GM12892 (cell line): ENCODE results near the gene DTNBP1.

ENCODE experiments used
- DNase-seq: peaks from one replicate; pipeline ENCODE4 v3.0.0; 2011; ENCODE audit not compliant: insufficient read length
- FAIRE-seq: peaks from 2 replicates; lab custom pipeline; 2011; peaks lifted over from hg19 to GRCh38; lab: Jason Lieb, UNC
- POLR2A ChIP-seq: IDR thresholded peaks from 2 replicates; pipeline ENCODE4 v1.6.1; 2011; ENCODE audit warnings: low read depth, low read length, control low read depth
- POLR2AphosphoS5 ChIP-seq: IDR thresholded peaks from 2 replicates; pipeline ENCODE4 v1.6.1; 2011; ENCODE audit warnings: low read depth, low read length, control low read depth
- TAF1 ChIP-seq: IDR thresholded peaks from 2 replicates; pipeline ENCODE4 v1.6.1; 2011; ENCODE audit warnings: low read depth, mild to moderate bottlenecking, control low read depth, low read length, borderline replicate concordance

DTNBP1 gene

DNA sequence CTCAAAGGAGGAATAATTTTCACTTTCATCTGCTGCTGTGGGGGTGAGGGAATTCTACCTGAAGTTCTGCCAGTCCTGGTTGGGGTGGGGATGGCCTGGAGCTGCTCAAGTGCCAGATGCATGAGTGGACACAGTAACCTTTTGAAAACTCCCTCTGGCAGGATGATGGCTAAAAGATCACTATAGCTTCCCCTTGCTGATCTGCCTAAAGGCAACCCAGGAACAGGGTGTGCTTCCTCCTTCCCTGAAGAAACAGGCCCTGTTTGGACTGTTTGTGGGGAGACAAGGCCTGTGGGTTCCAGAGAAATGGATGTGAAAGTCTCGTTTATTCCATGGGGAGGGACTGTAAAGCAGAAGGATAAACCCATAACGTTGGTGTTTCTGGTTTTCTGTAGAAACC lies 176.9 kb downstream of the DTNBP1 start:
- TF ChIP-seq POLR2A (no peak), TAF1 (no peak), POLR2AphosphoS5 (no peak)
- FAIRE-seq = no peak
- DNase-seq = no peak

DNA sequence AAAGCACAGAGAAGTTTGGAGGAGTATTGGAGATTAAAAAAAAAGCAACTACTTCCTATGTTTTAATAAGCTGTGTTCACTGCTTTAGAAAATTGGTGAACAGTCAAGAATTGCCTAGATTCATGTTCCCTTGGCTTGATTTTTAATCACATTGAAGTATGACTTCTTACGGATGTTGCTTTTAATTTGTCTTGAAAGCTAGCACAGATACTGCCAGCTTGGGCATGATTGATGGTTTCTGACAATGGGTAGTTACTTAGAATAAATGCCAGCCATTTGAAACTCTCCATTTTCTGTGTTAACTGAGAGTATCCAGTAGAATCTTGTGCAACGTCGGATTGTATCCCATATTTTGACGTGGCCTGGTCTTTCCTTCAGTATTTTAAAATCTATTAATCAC lies 178.0 kb downstream of the DTNBP1 start:
- TF ChIP-seq POLR2A (no peak), POLR2AphosphoS5 (no peak), TAF1 (no peak)
- no peak for FAIRE-seq
- DNase-seq = no peak

DNA sequence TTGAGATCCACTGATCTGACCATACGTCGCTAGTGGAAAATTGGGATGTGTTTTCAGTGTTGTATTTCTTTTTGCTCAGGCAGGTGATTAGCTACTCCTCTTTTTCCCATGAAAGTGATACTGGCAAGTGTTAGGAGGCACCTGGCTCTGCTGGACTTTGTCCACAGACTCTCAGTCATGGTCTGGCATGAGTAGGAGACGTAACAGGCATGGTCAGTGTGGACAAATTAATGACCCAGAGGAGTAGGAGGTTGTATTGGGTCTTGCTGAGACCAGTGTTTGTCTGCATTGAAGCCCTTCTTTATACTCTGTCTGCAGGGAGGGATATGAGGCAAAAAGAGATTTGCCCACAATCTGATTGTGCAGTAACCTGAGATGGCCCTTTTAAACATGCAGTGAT lies 178.7 kb downstream of the DTNBP1 start:
- no peak for DNase-seq
- TF ChIP-seq POLR2A (no peak), POLR2AphosphoS5 (no peak), TAF1 (no peak)
- no peak for FAIRE-seq

DNA sequence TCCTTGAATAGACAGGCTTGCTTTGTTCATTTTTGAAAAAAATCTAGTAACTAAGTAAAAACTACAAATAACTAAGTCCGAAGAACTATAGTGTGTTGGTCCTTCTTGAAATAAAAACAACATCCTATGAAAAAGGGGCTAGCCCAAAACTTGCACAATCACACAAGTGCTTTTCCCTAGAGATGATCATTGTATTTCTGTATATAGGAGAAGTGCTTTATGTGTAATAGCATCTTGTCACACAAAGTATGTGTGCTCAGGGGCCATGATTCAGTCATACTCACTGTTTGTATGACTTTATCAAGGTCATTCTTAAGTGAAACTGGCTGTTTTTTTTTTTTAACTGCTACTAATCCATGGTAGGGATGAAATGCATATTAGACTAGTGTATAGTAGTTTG lies 179.8 kb downstream of the DTNBP1 start:
- no peak for DNase-seq
- no peak for FAIRE-seq
- no peak for TF ChIP-seq POLR2AphosphoS5
- TF ChIP-seq POLR2A = no peak
- no peak for TF ChIP-seq TAF1

DNA sequence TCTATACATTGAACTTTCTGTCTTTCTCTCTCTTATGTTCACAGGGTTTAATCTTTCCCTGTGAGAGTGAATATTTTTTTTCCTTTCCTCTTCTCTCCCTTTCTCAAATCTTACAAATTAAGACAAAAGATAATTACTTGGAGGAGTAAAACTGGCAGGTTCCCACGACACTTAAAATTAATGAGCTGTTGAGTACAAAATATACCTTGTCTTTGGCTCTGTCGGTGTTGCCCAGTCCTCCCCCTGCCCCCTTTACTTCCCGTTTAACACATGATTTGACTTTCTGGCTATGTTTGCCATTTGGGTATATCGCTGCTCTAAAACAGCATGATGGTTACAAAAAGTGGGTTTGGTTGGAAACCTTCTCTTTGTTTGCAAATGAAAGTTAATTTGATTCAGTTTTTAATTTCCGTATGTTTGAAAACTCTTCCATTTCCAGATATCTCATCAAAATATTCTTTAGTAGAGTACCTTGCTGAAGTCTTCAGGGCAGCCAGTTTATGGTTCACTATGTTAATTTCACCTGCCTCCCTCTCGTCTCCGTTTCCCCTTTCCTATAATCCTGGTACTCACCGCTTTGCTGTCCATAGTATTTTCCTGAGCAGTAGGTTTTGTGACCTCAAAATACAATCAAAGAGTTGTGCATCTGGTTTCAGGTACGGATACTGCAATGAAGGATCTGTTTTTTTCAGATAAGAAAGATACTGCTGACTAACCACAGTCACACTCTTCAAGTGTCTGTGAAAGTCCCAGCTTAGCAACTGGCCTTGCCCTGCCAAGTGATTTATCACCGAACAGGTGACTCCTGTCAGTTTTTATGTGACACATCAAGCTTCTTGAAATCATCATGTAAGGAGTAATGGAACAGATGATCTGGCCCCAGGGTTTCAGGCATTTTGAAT lies 181.2 kb downstream of the DTNBP1 start:
- FAIRE-seq (no peak), DNase-seq (no peak)
- TF ChIP-seq TAF1 (no peak), POLR2A (no peak), POLR2AphosphoS5 (no peak)

DNA sequence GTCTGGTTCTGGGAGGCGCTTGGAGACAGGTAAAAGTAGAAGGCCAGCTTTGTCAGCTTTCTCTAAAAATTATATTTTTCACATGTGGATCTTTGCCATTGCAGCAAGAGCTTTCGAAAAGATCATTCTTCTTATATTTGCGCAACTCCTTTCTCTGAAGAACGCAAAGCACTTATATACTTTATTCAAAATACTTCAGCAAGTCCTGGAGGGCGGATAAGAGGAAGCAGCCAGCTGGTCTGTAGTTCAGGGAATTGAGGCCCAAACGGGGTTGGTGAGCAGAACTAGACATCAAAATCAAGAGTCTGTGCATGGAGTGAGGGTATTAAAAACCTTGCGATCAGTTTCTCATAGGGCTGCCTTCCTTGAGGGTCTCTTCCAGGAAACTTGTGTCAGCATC lies 182.3 kb downstream of the DTNBP1 start:
- no peak for FAIRE-seq
- no peak for TF ChIP-seq TAF1
- TF ChIP-seq POLR2AphosphoS5 = no peak
- no peak for TF ChIP-seq POLR2A
- no peak for DNase-seq

DNA sequence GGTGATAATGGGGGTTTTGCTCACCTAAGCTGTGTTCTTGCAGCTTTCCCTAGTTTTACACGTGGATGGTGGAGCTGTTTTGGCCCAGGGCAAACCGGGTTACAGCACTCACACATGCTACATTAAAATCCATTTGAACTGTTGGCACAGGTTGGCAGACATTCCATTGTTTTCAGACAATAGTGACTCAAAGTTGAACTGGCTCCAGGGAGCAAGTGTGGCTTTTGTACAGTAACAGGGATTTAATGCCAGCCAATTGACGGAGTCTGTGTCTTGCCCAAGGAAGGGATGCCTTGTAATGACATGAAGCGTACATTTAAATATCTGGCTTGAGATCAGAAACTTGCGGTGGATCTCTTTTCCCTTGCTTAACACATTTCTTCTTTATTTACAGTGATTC lies 183.1 kb downstream of the DTNBP1 start:
- FAIRE-seq (no peak), DNase-seq (no peak)
- TF ChIP-seq POLR2A (no peak), TAF1 (no peak), POLR2AphosphoS5 (no peak)

DNA sequence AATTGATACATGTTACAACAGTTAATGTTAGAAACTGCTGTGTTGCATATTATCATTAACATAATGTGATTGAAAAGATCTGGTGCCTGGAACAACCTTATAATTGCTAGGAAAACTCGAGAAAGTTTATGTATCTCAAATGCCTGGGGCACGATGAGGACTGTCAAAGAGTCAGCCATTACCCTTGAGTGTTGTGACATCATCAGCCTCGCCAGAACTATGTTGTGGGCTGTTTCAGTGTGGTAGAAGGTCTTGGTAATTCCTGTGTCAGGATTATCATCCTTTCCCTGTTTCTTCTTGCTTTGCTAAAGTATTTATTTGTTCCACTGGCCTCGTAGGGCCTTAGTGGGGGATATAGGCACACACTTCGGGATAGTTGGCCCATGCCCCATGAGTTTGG lies 185.1 kb downstream of the DTNBP1 start:
- DNase-seq = no peak

DNA sequence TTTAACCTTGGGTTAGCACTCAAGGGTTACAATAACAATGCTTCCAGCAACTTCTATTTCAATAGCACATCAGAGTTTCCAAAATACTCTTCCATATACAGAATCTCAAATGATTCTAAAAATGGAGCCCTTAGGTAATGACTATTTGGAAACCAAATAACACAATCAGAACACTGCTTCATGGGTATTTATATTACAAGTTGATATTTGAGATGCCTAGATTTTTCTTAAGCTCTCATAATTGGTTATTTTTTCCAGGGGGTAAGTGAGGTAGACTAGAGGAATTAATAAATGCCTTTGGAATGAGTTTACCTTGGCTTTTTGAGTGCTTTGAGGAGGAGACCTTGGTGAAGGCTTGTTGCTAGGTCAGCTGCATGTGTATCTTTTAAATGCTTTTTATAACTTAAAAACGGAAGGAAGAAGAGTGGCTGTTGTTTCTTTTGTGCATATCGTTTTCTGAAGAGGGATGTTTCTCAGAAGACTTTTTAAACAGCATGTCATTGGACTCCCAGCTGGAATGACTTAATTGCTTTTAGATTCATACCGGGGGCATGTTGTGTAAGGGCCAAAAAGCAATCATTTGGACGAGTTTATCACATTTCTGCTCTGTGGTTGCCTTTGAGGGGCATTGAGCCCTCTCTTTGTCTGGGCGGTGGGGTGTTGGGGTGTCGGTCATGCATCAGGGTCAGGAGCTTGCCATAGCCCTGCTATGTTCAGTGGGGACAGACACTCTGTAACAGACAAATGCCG lies 186.0 kb downstream of the DTNBP1 start:
- no peak for DNase-seq
- FAIRE-seq = no peak
- TF ChIP-seq POLR2A (no peak), POLR2AphosphoS5 (no peak), TAF1 (no peak)

More for the DNA sequence above, 185.1 kb downstream of the DTNBP1 start:
- no peak for TF ChIP-seq POLR2AphosphoS5
- no peak for TF ChIP-seq TAF1
- no peak for TF ChIP-seq POLR2A
- no peak for FAIRE-seq

DNA sequence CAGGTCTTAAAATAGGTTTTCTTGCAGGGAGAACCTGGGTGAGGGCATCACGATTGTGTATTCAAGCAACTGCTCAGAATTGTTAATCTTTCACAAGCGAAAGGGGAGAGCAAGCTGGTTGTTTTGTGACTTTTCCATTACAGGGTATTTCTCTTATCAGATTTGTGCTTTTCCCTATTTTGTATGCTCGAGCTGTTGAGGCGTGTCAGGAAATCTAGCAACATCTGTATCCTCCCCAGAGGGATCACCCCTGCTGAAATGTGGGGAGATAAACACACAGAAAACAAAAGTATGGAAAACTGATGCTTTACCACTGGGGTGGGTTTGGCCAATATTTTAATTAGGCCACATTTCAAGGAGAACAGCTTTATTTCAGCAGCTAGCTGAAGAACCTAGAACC lies 187.0 kb downstream of the DTNBP1 start:
- TF ChIP-seq POLR2AphosphoS5 (no peak), POLR2A (no peak), TAF1 (no peak)
- DNase-seq (no peak), FAIRE-seq (no peak)

DNA sequence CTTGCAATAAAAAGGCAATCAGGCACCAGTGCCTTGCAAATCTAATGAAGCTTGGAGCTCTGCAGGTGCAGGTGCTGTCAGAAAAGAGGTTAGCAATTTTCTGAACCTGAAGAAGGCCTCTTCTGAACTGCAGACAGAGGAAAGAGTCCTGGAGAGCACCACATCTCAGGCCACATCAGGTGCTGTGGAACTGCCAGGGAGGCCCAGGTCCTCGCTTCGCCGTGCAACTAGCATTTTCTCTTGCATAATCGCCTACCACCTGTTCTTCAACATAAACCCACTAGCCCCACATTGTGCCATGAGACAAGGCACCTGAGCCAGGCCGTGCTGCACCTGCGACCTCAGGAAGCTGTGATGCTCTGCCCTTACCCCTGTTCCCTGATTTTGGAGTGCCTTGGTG lies 187.6 kb downstream of the DTNBP1 start:
- TF ChIP-seq POLR2A (no peak), POLR2AphosphoS5 (no peak), TAF1 (no peak)
- DNase-seq (no peak), FAIRE-seq (no peak)

DNA sequence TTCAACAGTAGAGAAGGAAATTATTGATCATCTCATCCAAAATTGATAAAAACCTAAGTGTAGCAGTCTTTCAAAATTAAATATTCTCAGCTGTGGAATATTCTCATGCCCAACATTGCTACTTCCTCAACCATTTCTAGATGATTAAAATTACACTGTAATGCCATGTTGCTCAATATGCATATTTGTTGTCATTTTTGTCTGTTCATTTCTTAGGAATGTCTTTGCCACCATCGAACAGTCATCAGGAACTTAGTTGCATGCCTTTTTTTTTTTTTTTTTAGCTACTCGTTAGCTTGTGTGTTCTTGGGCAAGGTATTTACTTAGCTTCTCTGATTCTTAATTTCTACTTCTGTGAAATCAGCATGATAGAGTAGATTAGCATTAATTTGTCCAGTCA lies 188.6 kb downstream of the DTNBP1 start:
- no peak for DNase-seq
- TF ChIP-seq TAF1 = no peak
- TF ChIP-seq POLR2A = no peak
- TF ChIP-seq POLR2AphosphoS5 = no peak
- no peak for FAIRE-seq
